Hepatocyte (in vitro differentiated cells): Measurements from ENCODE around the gene DGKI. TPM values are rescaled to one million over a fixed set of nuclear protein-coding genes. Genes with fewer than 3 reads are reported as not detected.

Source experiments
- DNase-seq: peaks from one replicate; pipeline ENCODE4 v3.0.0-alpha.2; 2016; ENCODE audit warnings: low spot score
- H2AFZ ChIP-seq: fragments of 200-600 bp; sonication (generic); 2 replicates; pipeline ENCODE4 v1.6.0; 2016; ENCODE audit warnings: antibody characterized with exemption, mild to moderate bottlenecking
- H3K27ac ChIP-seq: fragments of 200-600 bp; sonication (generic); 2 replicates; pipeline ENCODE4 v1.5.1; 2016; ENCODE audit warnings: mild to moderate bottlenecking
- H3K27me3 ChIP-seq: fragments of 200-600 bp; sonication (generic); 2 replicates; pipeline ENCODE4 v1.6.1; 2016
- H3K36me3 ChIP-seq: fragments of 200-600 bp; sonication (generic); replicated peaks from 2 replicates; pipeline ENCODE4 v1.5.1; 2016; ENCODE audit warnings: low read depth; ENCODE audit not compliant: insufficient read depth
- H3K4me1 ChIP-seq: fragments of 200-600 bp; sonication (generic); 2 replicates; pipeline ENCODE4 v1.5.1; 2016; ENCODE audit warnings: mild to moderate bottlenecking, moderate library complexity; ENCODE audit not compliant: insufficient read depth
- H3K4me2 ChIP-seq: fragments of 200-600 bp; sonication (generic); 2 replicates; pipeline ENCODE4 v1.6.0; 2016
- H3K4me3 ChIP-seq: fragments of 200-600 bp; sonication (generic); 2 replicates; pipeline ENCODE4 v1.5.1; 2016; ENCODE audit warnings: mild to moderate bottlenecking
- H3K79me2 ChIP-seq: fragments of 200-600 bp; sonication (generic); 2 replicates; pipeline ENCODE4 v1.6.0; 2017; ENCODE audit warnings: mild to moderate bottlenecking
- H3K9me2 ChIP-seq: fragments of 200-600 bp; sonication (generic); replicated peaks from 2 replicates; pipeline ENCODE4 v1.6.0; 2017; ENCODE audit warnings: mild to moderate bottlenecking; ENCODE audit not compliant: insufficient read depth
- H3K9me3 ChIP-seq: fragments of 200-600 bp; sonication (generic); 2 replicates; pipeline ENCODE4 v1.5.1; 2016; ENCODE audit warnings: low read depth, mild to moderate bottlenecking
- H4K20me1 ChIP-seq: fragments of 200-600 bp; sonication (generic); 2 replicates; pipeline ENCODE4 v1.6.0; 2016; ENCODE audit warnings: mild to moderate bottlenecking; ENCODE audit not compliant: insufficient read depth, poor library complexity, severe bottlenecking
- CTCF ChIP-seq: fragments of 200-600 bp; sonication (generic); IDR thresholded peaks from 2 replicates; pipeline ENCODE4 v1.5.1; 2016; ENCODE audit warnings: antibody characterized with exemption, mild to moderate bottlenecking; ENCODE audit not compliant: poor library complexity
- EZH2 ChIP-seq: fragments of 200-600 bp; sonication (generic); IDR thresholded peaks from 2 replicates; pipeline ENCODE4 v1.6.1; 2016; ENCODE audit warnings: antibody characterized with exemption, mild to moderate bottlenecking, borderline replicate concordance
- EZH2phosphoT487 ChIP-seq: fragments of 200-600 bp; sonication (generic); IDR thresholded peaks from one replicate; pipeline ENCODE4 v1.6.1; 2018; ENCODE audit warnings: antibody characterized with exemption, mild to moderate bottlenecking, low read depth, moderate library complexity; ENCODE audit not compliant: unreplicated experiment, severe bottlenecking
- WGBS: methylation state at CpG from one replicate; pipeline ENCODE4 v1.1.6; 2016; ENCODE audit warnings: low lambda C conversion rate; ENCODE audit errors: missing lambda C conversion rate; 5-methylcytosine and 5-hydroxymethylcytosine counted together
- polyA plus RNA-seq: library from polyadenylated mRNA; unstranded; fragments of >200 nt; fragmentation: Nextera tagmentation; extraction: Ambion mirVana; gene quantifications from 2 replicates; pipeline ENCODE4 v1.2.1, GENCODE V29; 2016
- total RNA-seq: library from RNA; depleted of rRNA; stranded (reverse); fragments of >200 nt; gene quantifications from 2 replicates; pipeline ENCODE4 v1.2.3, GENCODE V29; 2014

DGKI gene
- total and polyA plus RNA-seq, 2 experiments from 2014 or later: 0.47 to 1.8 TPM

GRCh38 chr7:137820156-137820555 is 26.6 kb downstream of the DGKI start:
- H3K4me3 ChIP-seq: no peak overlapping the region
- no peaks in the 10 kb centered on the region for H3K9me2 ChIP-seq
- DNase-seq: no peak
- TF ChIP-seq EZH2phosphoT487 (no peak), EZH2 (no peak), CTCF (no peak)
- no peaks in the 10 kb centered on the region for H3K27me3 ChIP-seq
- H3K4me2 ChIP-seq: peak overlapping the region; percentile 41
- 96% methylated on average over 2 of the region's 2 CpGs for WGBS
- peaks cover 10% of the 10 kb centered on the region for H3K4me1 ChIP-seq
- H3K36me3 ChIP-seq: no peaks in the 10 kb centered on the region
- H3K27ac ChIP-seq: no peak overlapping the region
- H4K20me1 ChIP-seq: no peaks in the 10 kb centered on the region
- no peaks in the 10 kb centered on the region for H3K9me3 ChIP-seq
- no peak overlapping the region for H2AFZ ChIP-seq
- no peaks in the 10 kb centered on the region for H3K79me2 ChIP-seq

GRCh38 chr7:137818036-137818435 is 28.7 kb downstream of the DGKI start:
- H4K20me1 ChIP-seq: no peaks in the 10 kb centered on the region
- H3K27me3 ChIP-seq: no peaks in the 10 kb centered on the region
- no peaks in the 10 kb centered on the region for H3K79me2 ChIP-seq
- no peaks in the 10 kb centered on the region for H3K9me3 ChIP-seq
- TF ChIP-seq EZH2phosphoT487 (no peak), EZH2 (no peak), CTCF (no peak)
- no peak overlapping the region for H3K4me2 ChIP-seq
- H3K27ac ChIP-seq: no peak overlapping the region
- H3K4me1 ChIP-seq: peaks cover 10% of the 10 kb centered on the region
- no peak overlapping the region for H3K4me3 ChIP-seq
- no peak overlapping the region for H2AFZ ChIP-seq
- no peaks in the 10 kb centered on the region for H3K36me3 ChIP-seq
- no peaks in the 10 kb centered on the region for H3K9me2 ChIP-seq
- 98% methylated on average over 2 of the region's 2 CpGs for WGBS
- DNase-seq: no peak

- TF ChIP-seq CTCF (peak; percentile 9), EZH2 (no peak)
- H3K4me3 ChIP-seq: no peak overlapping the region
- H3K9me3 ChIP-seq: no peaks in the 10 kb centered on the region
- no peak overlapping the region for H2AFZ ChIP-seq
- H3K9me2 ChIP-seq: no peaks in the 10 kb centered on the region
- peaks cover 10% of the 10 kb centered on the region for H3K4me1 ChIP-seq
- 77% methylated on average over 5 of the region's 5 CpGs for WGBS
- no peaks in the 10 kb centered on the region for H4K20me1 ChIP-seq
- no peaks in the 10 kb centered on the region for H3K79me2 ChIP-seq
- H3K4me2 ChIP-seq: no peak overlapping the region
- DNase-seq: no peak
- no peaks in the 10 kb centered on the region for H3K27me3 ChIP-seq
- no peak overlapping the region for H3K27ac ChIP-seq
- no peaks in the 10 kb centered on the region for H3K36me3 ChIP-seq
Observed at GRCh38 chr7:137816696-137817320, 30.0 kb downstream of the DGKI start.
